K562 (cell line): ENCODE results near the gene ADGRD1. TPM values are rescaled to one million over a fixed set of nuclear protein-coding genes. Genes with fewer than 3 reads are reported as not detected.

Source experiments
- ATAC-seq: fragments of 200-7000 bp; cut with Tn5 transposase; 3 replicates; pipeline ENCODE4 v1.9.1; 2020; ENCODE audit warnings: moderate library complexity
- BruUV-seq: library from RNA; stranded (reverse); fragments of 400-500 nt; replicated peaks from 2 replicates; lab custom pipeline; 2021; lab: Mats Ljungman, UMichigan
- CTCF ChIA-PET: fragments of 300-600 bp; formaldehyde crosslinking; extraction: SDS; loops from one replicate; lab custom pipeline; 2021; ENCODE audit warnings: low intra/inter-chr PET ratio; lab: Yijun Ruan, JAX
- POLR2A ChIA-PET: fragments of 300-600, 350-650 bp; sonication (Branson Sonifier 250); formaldehyde crosslinking; extraction: SDS; loops from one replicate; lab custom pipeline; 2021; ENCODE audit warnings: antibody characterized with exemption, inconsistent platforms; lab: Yijun Ruan, JAX
- DNase-seq, 4 experiments: peaks; one replicate each; pipeline versions ENCODE4 v3.0.0 to v3.0.0-alpha.2; 2011 to 2018; ENCODE audit warnings: low spot score in 3 of 4, mixed read lengths in 3 of 4; ENCODE audit errors: extremely low read depth in 1 of 4
- FAIRE-seq: peaks from 2 replicates; lab custom pipeline; 2011; peaks lifted over from hg19 to GRCh38; lab: Jason Lieb, UNC
- H2AFZ ChIP-seq: 2 replicates; pipeline ENCODE4 v1.6.0; 2011; ENCODE audit warnings: low read depth, low read length, control low read depth, inconsistent platforms
- H3K27ac ChIP-seq: fragments of 200-600 bp; 3 replicates; pipeline ENCODE4 v1.8.0; 2011; ENCODE audit warnings: low read depth, mild to moderate bottlenecking, control low read depth, inconsistent platforms, low read length, moderate library complexity, mixed read lengths; ENCODE audit errors: extremely low read depth
- H3K27me3 ChIP-seq, 2 experiments: fragments of 300-600 bp in 1 of 2; 2 replicates in 1 of 2; 3 replicates in 1 of 2; pipeline versions ENCODE4 v1.6.0 to v1.8.0; 2011; ENCODE audit warnings: inconsistent platforms in 2 of 2, low read length in 2 of 2, mild to moderate bottlenecking in 1 of 2, mixed read lengths in 1 of 2, moderate library complexity in 1 of 2; ENCODE audit not compliant: control insufficient read depth in 2 of 2, insufficient read depth in 2 of 2
- H3K36me3 ChIP-seq: fragments of 300-600 bp; 3 replicates; pipeline ENCODE4 v1.8.0; 2011; ENCODE audit warnings: mild to moderate bottlenecking, low read length, inconsistent platforms; ENCODE audit not compliant: control insufficient read depth, insufficient read depth
- H3K4me1 ChIP-seq, 2 experiments: fragments of 200-600 bp in 1 of 2; replicated peaks in 1 of 2; 2 replicates in 1 of 2; 3 replicates in 1 of 2; pipeline versions ENCODE4 v1.5.1 to v1.8.0; 2011; ENCODE audit warnings: inconsistent platforms in 2 of 2, low read length in 2 of 2, mild to moderate bottlenecking in 1 of 2, mixed read lengths in 1 of 2, moderate library complexity in 1 of 2; ENCODE audit not compliant: control insufficient read depth in 2 of 2, insufficient read depth in 2 of 2
- H3K4me2 ChIP-seq: 2 replicates; pipeline ENCODE4 v1.6.1; 2011; ENCODE audit warnings: low read length, control low read depth, inconsistent platforms, mixed read lengths; ENCODE audit not compliant: insufficient read depth
- H3K4me3 ChIP-seq: fragments of 200-600 bp; sonication (generic), shearing (Covaris generic); 2 replicates; pipeline ENCODE4 v1.5.1; 2016; ENCODE audit warnings: control low read depth, inconsistent platforms
- H3K79me2 ChIP-seq: fragments of 200-600 bp; 3 replicates; pipeline ENCODE4 v1.8.0; 2011; ENCODE audit warnings: low read length, inconsistent platforms; ENCODE audit not compliant: control insufficient read depth, insufficient read depth
- H3K9ac ChIP-seq, 2 experiments: 2 replicates each; pipeline versions ENCODE4 v1.6.0 to v1.6.1; 2011; ENCODE audit warnings: low read depth in 2 of 2, low read length in 2 of 2, control low read depth in 1 of 2, inconsistent platforms in 1 of 2, mild to moderate bottlenecking in 1 of 2, mixed read lengths in 1 of 2; ENCODE audit not compliant: insufficient read depth in 1 of 2
- H3K9me1 ChIP-seq: one replicate; pipeline ENCODE4 v1.6.0; 2011; ENCODE audit warnings: inconsistent platforms, mild to moderate bottlenecking, low read length, moderate library complexity; ENCODE audit not compliant: control insufficient read depth, insufficient read depth
- H3K9me3 ChIP-seq: replicated peaks from 2 replicates; pipeline ENCODE4 v1.5.1; 2011; ENCODE audit warnings: low read depth, low read length, inconsistent platforms; ENCODE audit not compliant: control insufficient read depth, insufficient read depth
- H4K20me1 ChIP-seq: replicated peaks from 2 replicates; pipeline ENCODE4 v1.6.1; 2011; ENCODE audit warnings: low read length, inconsistent platforms, mixed read lengths; ENCODE audit not compliant: control insufficient read depth, insufficient read depth
- BDP1 ChIP-seq: IDR thresholded peaks from 3 replicates; pipeline ENCODE4 v1.6.1; 2011; ENCODE audit not compliant: insufficient read length, insufficient read depth
- BMI1 ChIP-seq: fragments of 150-350 bp; IDR thresholded peaks from 2 replicates; pipeline ENCODE4 v1.6.1; 2014; ENCODE audit warnings: low read length
- DDX20 ChIP-seq: fragments of 450-650 bp; IDR thresholded peaks from 2 replicates; pipeline ENCODE4 v1.6.1; 2016; ENCODE audit warnings: missing genetic modification characterization, low read depth, mild to moderate bottlenecking, missing compliant biosample characterization, moderate library complexity
- KDM5B ChIP-seq: fragments of 200-600 bp; sonication (generic); IDR thresholded peaks from 2 replicates; pipeline ENCODE4 v1.6.1; 2012; ENCODE audit warnings: low read depth, mild to moderate bottlenecking, moderate library complexity, low read length, control low read depth, inconsistent platforms; ENCODE audit not compliant: insufficient replicate concordance
- NCOA1 ChIP-seq: fragments of 450-650 bp; IDR thresholded peaks from 2 replicates; pipeline ENCODE4 v1.6.1; 2016; ENCODE audit warnings: low read depth
- NFRKB ChIP-seq: fragments of 450-650 bp; IDR thresholded peaks from 2 replicates; pipeline ENCODE4 v1.6.1; 2016; ENCODE audit warnings: low read depth
- POLR2AphosphoS2 ChIP-seq: IDR thresholded peaks from 2 replicates; pipeline ENCODE4 v1.6.1; 2012; ENCODE audit warnings: low read length, improper control_type of control experiment
- ZFP1 ChIP-seq: fragments of 450-650 bp; formaldehyde crosslinking; IDR thresholded peaks from 2 replicates; pipeline ENCODE4 v1.4.0; 2020; ENCODE audit warnings: mild to moderate bottlenecking, mixed read lengths
- ZNF717 ChIP-seq: fragments of 250-450 bp; sonication (Bioruptor Pico); IDR thresholded peaks from 2 replicates; pipeline ENCODE4 v1.5.0; 2021
- ZNF75A ChIP-seq: fragments of 450-650 bp; formaldehyde crosslinking; IDR thresholded peaks from 2 replicates; pipeline ENCODE4 v1.4.0; 2020; ENCODE audit warnings: mild to moderate bottlenecking
- WGBS: fragments of 100-300 bp; shearing (Covaris generic); methylation state at CpG from one replicate; pipeline ENCODE4 v1.1.6; 2016; ENCODE audit warnings: low coverage, mixed read lengths; ENCODE audit not compliant: insufficient coverage; ENCODE audit errors: missing lambda C conversion rate; 5-methylcytosine and 5-hydroxymethylcytosine counted together
- in situ Hi-C: fragments of 300-500 bp; cut with MboI; formaldehyde crosslinking; loops from 4 replicates; pipeline ENCODE4 v1.15.0; 2018; ENCODE audit warnings: inconsistent platforms, mixed read lengths
- intact Hi-C: fragments of 100-400 bp; cut with micrococcal nuclease; formaldehyde crosslinking; loops from 2 replicates; pipeline ENCODE4 v1.14.2; 2022
- polyA plus RNA-seq, 8 experiments: library from polyadenylated mRNA; depleted of rRNA in 4 of 8; stranded (reverse) in 5 of 8; unstranded in 3 of 8; fragments of >200 nt; fragmentation: Nextera tagmentation in 2 of 8; fragmentation: Illumina TruSeq in 1 of 8; extraction: Ambion mirVana in 2 of 8; extraction: Trizol in 1 of 8; gene quantifications; 2 replicates each; pipeline versions ENCODE4 v1.2.1 to v1.2.3, GENCODE V29; 2011 to 2014; ENCODE audit warnings: inconsistent platforms in 1 of 8, missing spikeins in 1 of 8
- total RNA-seq, 7 experiments: library from RNA; depleted of rRNA in 6 of 7; stranded (reverse); fragments of >200 nt in 6 of 7; fragmentation: Illumina TruSeq in 2 of 7; extraction: Trizol in 2 of 7; gene quantifications; 2 replicates each; pipeline versions ENCODE4 v1.2.1 to v1.2.3, GENCODE V29; 2011 to 2021; ENCODE audit warnings: low replicate concordance in 1 of 7
- TF ChIP-seq, protein P1 (sequence below): sonication (generic); formaldehyde crosslinking; IDR thresholded peaks from 2 replicates; pipeline ENCODE4 v1.8.0; 2022; ENCODE audit warnings: mild to moderate bottlenecking, missing genetic modification reagents
- TF ChIP-seq, protein P2 (sequence below): IDR thresholded peaks from 2 replicates; pipeline ENCODE4 v1.6.1; 2011; ENCODE audit warnings: borderline replicate concordance, low read depth, mild to moderate bottlenecking, moderate library complexity, low read length; ENCODE audit not compliant: insufficient read depth, poor library complexity, severe bottlenecking

The ADGRD1 gene
- total and polyA plus RNA-seq, 9 of the 15 experiments (the other 6 are each of a cell fraction or from before 2014, with no cell fraction given) = 1.7 to 11.7 (median 3.3) TPM

DNA sequence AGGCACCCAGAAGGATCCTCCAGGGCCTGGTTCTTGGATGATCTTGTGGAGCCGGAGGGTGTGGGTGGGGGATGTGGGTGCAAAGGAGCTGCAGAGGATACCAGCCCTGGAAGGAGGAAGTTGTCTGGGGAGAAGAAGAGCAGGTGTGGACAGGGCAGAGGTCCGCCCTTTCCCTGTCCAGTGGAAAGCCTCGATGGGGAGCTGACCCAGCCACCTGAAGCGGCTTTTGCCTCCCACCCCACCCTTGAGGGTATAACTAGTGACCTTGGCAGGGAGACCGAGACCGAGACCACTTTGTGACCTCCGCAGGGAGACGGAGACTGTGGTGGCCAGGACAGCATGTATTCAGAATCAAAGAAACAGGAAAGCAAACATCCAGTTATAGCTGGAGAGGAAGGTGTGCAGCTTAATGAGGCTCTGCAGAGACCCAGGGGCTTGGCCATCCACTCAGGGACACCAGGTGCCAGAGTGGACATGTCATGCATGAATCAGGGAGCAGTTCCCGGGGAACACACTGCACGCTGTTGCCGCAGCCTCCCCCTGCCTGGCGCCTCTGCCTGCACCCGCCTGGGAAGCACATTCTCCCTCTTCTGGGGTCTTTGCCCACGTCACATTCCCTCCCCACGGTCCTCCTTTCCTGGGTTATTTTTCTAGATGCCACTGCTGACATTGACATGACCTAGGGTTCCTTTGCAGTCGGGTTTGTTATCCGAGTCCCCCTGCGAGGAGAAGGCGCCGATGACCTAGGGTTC lies 87.7 kb downstream of the ADGRD1 start:
- POLR2A ChIA-PET = interaction anchor here (0.7 kb wide), 1 partner anchor 39 kb away, joined by 3 read pairs; no protein-coding TSS in a partner anchor
- in situ Hi-C loops = no loop called here

More for the DNA sequence above, 87.7 kb downstream of the ADGRD1 start:
- Histone ChIP-seq H3K9me1 (no peaks in the 10 kb centered on the region), H3K9me3 (no peaks in the 10 kb centered on the region), H3K27me3 (peaks cover 18 to 56% of the 10 kb centered on the region in 2 experiments; a peak in 4 of 5 replicates), H3K36me3 (no peaks in the 10 kb centered on the region), H2AFZ (no peak overlapping the region), H3K27ac (no peak overlapping the region), H4K20me1 (0 out of 2 replicates have a peak, but pooled peaks cover 2% of the 10 kb centered on the region), H3K4me3 (no peak overlapping the region), H3K79me2 (no peaks in the 10 kb centered on the region), H3K9ac (no peak overlapping the region), H3K4me2 (no peak overlapping the region), H3K4me1 (peaks cover 0 to 21% of the 10 kb centered on the region in 2 experiments; a peak in 2 of 5 replicates)
- TF ChIP-seq POLR2AphosphoS2 (no peak), KDM5B (no peak), NFRKB (no peak), ZNF75A (CRISPR knock-in tag) (no peak), BDP1 (no peak), ZNF717 (no peak), DDX20 (tag) (no peak), BMI1 (no peak), ZFP1 (CRISPR knock-in tag) (no peak), NCOA1 (no peak)
- TF ChIP-seq, protein P1, sequence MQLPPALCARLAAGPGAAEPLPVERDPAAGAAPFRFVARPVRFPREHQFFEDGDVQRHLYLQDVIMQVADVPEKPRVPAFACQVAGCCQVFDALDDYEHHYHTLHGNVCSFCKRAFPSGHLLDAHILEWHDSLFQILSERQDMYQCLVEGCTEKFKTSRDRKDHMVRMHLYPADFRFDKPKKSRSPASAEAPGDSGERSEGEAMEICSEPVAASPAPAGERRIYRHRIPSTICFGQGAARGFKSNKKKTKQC (CRISPR knock-in tag) = no peak
- TF ChIP-seq, protein P2, sequence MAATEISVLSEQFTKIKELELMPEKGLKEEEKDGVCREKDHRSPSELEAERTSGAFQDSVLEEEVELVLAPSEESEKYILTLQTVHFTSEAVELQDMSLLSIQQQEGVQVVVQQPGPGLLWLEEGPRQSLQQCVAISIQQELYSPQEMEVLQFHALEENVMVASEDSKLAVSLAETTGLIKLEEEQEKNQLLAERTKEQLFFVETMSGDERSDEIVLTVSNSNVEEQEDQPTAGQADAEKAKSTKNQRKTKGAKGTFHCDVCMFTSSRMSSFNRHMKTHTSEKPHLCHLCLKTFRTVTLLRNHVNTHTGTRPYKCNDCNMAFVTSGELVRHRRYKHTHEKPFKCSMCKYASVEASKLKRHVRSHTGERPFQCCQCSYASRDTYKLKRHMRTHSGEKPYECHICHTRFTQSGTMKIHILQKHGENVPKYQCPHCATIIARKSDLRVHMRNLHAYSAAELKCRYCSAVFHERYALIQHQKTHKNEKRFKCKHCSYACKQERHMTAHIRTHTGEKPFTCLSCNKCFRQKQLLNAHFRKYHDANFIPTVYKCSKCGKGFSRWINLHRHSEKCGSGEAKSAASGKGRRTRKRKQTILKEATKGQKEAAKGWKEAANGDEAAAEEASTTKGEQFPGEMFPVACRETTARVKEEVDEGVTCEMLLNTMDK = no peak
- DNase-seq (no peak), FAIRE-seq (no peak), ATAC-seq (no peak)
- no TSS peak for BruUV-seq
- CTCF ChIA-PET = no interaction called here
- WGBS = 14% methylated on average over 17 of the region's 20 CpGs
- intact Hi-C loops = no loop called here
